Effector memory CD8-positive, alpha-beta T cell (primary cell): ENCODE data around the gene TNFSF10.
"Not testable (repeated sequence)": the region's sequence is repeated elsewhere in the genome, so short reads cannot be mapped to it uniquely, and the experiment has no call there.

Experiments used
- ATAC-seq: fragments of 150-1000 bp; cut with Tn5 transposase; replicated peaks from 2 replicates; pipeline ENCODE4 v1.10.0; 2021; ENCODE audit warnings: mild to moderate bottlenecking, moderate library complexity
- DNase-seq, 3 experiments: peaks; one replicate each; pipeline ENCODE4 v3.0.0; 2021
- H3K27ac Mint-ChIP-seq, 2 donors: one replicate each; pipeline ENCODE4 v1.8.0; 2022; ENCODE audit warnings: mild to moderate bottlenecking in 2 of 2, mixed read lengths in 2 of 2, moderate library complexity in 2 of 2
- H3K27me3 Mint-ChIP-seq, 2 donors: one replicate each; pipeline ENCODE4 v1.8.0; 2022; ENCODE audit warnings: mixed read lengths in 2 of 2
- H3K36me3 Mint-ChIP-seq: one replicate; pipeline ENCODE4 v1.8.0; 2022; ENCODE audit warnings: mild to moderate bottlenecking, moderate library complexity, mixed read lengths; ENCODE audit not compliant: insufficient read depth
- H3K4me1 Mint-ChIP-seq, 2 donors: one replicate each; pipeline ENCODE4 v1.8.0; 2022; ENCODE audit warnings: low read depth in 2 of 2, mixed read lengths in 2 of 2
- H3K4me3 Mint-ChIP-seq, 2 donors: one replicate each; pipeline ENCODE4 v1.8.0; 2022; ENCODE audit warnings: mild to moderate bottlenecking in 2 of 2, mixed read lengths in 2 of 2, moderate library complexity in 2 of 2
- H3K9me3 Mint-ChIP-seq, 2 donors: one replicate each; pipeline ENCODE4 v1.8.0; 2022; ENCODE audit warnings: mixed read lengths in 2 of 2

TNFSF10 gene

DNA sequence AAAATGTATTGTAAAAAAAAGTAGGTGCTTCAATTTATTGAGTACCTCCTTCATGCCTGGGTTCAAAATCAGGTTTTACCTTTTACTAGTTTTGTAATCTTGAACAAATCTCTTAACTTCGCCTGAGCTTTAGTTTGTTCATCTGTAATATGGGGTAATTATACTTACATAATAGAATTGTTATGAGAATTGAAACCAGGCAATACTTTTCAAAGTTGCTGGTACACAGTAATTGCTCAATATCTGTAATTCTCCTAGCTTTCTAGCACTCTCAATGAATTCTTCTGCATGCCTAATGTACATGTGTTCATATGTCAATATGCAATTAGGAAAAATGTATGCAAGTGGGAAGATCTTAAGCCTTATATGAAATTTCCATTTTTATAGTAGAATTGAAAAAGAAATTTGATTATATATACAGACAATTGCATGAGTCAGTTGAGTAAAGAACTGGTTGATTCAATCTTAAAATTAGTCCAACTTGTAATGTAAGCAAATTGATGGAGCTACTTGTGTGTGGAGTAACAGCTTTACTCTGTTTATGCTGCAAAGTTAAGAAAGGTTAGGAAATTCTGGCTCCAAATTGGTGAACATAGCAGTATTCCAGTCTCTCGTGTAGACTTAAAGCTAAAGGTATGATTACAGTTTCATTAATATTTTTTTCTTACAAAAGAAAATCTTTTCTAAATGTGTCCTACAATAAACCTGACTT, 4.1 kb downstream of the TNFSF10 start:
- no peaks in the 10 kb centered on the region for H3K9me3 Mint-ChIP-seq
- peak overlapping the region; percentile 49 to 94 for H3K27ac Mint-ChIP-seq
- peaks cover 59 to 74% of the 10 kb centered on the region in 2 donors for H3K4me1 Mint-ChIP-seq
- no peaks in the 10 kb centered on the region for H3K27me3 Mint-ChIP-seq
- ATAC-seq: no peak
- H3K36me3 Mint-ChIP-seq: peaks cover 24% of the 10 kb centered on the region
- H3K4me3 Mint-ChIP-seq: peak overlapping the region; percentile 88 to 90
- no peak for DNase-seq

DNA sequence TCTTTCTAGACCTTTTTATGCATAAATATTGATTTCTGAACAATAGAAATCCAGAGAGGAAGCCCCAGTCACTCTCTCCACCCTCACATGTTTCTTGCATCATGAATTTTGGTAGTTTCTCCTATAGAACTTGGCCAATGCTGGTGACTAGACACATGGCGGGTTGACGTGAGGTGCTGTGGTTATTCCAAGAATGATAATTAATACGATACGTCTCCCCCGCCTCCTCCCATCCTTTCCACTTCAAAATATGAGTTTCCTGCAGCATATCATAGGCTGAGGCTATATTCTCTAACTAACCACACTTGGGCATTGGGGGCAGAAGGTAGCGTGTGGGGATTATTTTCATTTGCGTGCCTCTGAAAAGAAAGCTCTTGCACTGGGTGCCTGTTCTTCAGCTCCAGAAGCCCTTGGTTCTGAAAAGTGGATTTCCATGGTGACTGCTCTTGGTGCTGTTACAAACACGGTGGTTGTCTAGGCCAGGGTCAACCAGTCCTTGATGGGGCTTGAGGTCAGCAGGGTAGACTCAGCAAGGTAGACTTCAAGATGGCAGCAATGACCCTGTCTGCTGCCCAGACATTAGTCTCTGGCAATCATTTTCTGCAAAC, 5.3 kb downstream of the TNFSF10 start:
- ATAC-seq (peak; percentile 6), DNase-seq (no peak)
- Mint-ChIP-seq H3K27me3 (no peaks in the 10 kb centered on the region), H3K27ac (peak overlapping the region; percentile 87 to 91), H3K9me3 (no peaks in the 10 kb centered on the region), H3K4me3 (peak overlapping the region; percentile 71 to 75), H3K4me1 (peaks cover 57 to 75% of the 10 kb centered on the region in 2 donors), H3K36me3 (peaks cover 34% of the 10 kb centered on the region)

DNA sequence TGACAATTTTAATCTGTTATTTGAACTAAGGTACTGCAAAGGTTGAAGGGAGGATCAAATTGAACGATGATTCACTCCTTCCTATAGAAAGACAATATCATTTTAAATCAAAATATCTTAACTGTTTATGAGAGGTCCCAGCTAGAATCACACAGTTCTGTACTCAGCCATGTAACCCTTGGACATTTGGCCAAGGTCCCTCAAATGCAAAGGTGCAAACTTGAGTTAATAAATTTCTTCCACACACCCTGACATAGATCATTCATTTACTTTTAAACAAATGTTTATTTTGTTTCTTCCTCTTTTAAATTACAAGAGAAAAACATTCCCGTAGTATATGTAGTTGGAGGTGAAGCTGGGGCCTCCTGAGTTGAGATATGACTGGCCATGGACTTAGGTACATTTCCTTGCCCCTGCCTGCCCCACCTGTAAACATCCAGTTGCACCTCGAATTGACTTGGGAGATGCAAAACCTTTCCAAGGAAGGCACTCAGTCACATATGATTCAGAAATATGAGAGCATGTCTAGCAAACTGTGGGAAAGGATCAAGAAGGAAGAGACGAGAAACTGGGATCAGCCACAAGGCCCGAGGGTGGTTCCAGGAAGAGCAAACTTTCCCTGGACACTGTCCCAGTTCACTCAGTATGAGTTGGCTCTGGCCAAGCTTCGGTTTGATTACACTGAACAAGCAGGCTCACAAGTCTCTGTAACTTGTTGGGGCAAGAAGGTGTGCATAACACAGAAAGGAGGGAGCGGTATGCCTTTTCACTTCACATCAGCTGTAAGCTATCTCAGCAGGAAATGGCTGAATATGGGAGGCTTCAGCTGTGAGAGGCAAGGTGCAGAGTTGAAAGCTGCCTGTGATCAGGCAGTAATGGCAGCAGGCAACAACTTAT, 6.7 kb downstream of the TNFSF10 start:
- Mint-ChIP-seq H3K27me3 (no peaks in the 10 kb centered on the region), H3K9me3 (no peaks in the 10 kb centered on the region), H3K27ac (peak overlapping the region; percentile 87 to 91), H3K4me1 (peaks cover 64 to 84% of the 10 kb centered on the region in 2 donors), H3K36me3 (peaks cover 36% of the 10 kb centered on the region), H3K4me3 (peak overlapping the region; percentile 71 to 75)
- ATAC-seq: peak; percentile 22
- no peak for DNase-seq

DNA sequence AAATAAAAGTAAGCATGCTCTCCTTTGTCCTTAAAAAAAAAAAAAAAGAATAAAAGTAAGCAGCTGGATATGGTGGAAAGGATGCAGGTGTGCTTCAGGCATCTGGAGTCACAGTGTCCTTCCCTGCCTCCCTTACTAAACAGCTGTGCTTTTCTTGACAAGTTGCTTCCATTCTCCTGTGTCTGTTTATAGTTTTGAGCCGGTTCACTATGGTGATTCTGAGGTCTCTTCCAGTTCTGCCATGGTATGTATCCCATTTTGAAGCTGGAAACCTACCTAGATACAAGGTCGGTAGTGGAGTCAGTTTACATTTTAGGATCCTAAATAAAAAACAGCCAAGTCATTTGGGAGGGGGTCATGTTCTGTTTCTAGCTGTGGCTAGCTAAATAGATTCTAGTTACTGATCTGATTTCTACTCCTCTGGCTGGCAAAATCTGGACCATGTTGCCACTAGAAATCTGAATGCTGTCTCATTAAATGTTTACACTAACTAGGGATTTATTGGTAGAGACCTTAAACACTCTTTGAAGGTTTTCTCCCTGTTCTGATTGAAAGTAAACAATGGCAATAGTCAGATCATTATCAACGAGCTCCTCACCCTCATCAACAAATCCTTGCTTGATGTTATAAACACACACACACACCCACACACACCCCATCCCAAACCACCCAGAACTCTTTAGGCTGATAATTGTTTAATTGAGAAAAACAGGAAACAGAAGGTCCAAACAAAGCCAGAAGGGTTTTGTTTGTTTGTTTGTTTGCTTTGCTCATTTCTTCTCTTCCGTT, 7.9 kb downstream of the TNFSF10 start:
- Mint-ChIP-seq H3K36me3 (peaks cover 44% of the 10 kb centered on the region), H3K4me1 (peaks cover 59 to 78% of the 10 kb centered on the region in 2 donors), H3K27me3 (no peaks in the 10 kb centered on the region), H3K9me3 (no peaks in the 10 kb centered on the region), H3K4me3 (peak overlapping the region; percentile 15 to 75), H3K27ac (peak overlapping the region; percentile 87 to 91)
- no peak for ATAC-seq
- DNase-seq: no peak

DNA sequence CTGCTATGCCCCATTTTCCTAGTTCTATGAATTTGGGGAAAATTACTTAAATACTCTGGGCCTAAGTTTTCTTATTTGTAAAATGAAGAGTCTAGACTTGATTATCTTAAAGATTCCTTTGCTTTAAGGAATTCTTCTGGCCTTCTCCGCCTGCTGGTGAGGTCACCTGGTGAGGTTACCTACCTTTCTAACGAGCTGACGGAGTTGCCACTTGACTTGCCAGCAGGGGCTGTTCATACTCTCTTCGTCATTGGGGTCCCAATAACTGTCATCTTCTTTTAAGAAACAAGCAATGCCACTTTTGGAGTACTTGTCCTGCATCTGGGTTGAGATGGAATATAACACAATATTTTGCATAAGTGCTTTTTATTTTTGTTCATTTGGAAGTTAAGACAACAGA, 8.6 kb downstream of the TNFSF10 start:
- ATAC-seq (no peak), DNase-seq (no peak)
- H3K36me3 Mint-ChIP-seq: peaks cover 50% of the 10 kb centered on the region
- no peaks in the 10 kb centered on the region for H3K27me3 Mint-ChIP-seq
- H3K4me3 Mint-ChIP-seq: peak overlapping the region in 1 of 2 donors; percentile 47
- peaks cover 56 to 71% of the 10 kb centered on the region in 2 donors for H3K4me1 Mint-ChIP-seq
- peak overlapping the region; percentile 87 to 91 for H3K27ac Mint-ChIP-seq
- H3K9me3 Mint-ChIP-seq: no peaks in the 10 kb centered on the region

DNA sequence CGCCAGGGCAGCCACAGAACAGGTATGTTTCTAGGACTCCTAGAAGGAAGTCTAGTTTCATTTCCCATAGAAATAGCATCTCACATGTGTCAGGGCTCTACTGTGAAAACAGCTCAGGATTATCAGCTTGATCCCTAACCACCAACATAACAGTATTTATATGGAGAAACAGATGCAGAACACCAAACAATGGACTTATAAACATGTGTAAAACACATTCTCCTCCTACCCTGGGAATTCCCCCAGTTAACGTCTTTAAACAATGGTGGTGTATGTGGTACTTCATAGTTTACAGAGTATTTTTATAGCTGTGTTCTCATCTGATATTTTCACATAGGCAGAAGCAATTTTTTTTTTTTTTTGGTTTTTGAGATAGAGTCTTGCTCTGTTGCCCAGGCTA, 9.7 kb downstream of the TNFSF10 start:
- H3K36me3 Mint-ChIP-seq: peaks cover 62% of the 10 kb centered on the region

DNA sequence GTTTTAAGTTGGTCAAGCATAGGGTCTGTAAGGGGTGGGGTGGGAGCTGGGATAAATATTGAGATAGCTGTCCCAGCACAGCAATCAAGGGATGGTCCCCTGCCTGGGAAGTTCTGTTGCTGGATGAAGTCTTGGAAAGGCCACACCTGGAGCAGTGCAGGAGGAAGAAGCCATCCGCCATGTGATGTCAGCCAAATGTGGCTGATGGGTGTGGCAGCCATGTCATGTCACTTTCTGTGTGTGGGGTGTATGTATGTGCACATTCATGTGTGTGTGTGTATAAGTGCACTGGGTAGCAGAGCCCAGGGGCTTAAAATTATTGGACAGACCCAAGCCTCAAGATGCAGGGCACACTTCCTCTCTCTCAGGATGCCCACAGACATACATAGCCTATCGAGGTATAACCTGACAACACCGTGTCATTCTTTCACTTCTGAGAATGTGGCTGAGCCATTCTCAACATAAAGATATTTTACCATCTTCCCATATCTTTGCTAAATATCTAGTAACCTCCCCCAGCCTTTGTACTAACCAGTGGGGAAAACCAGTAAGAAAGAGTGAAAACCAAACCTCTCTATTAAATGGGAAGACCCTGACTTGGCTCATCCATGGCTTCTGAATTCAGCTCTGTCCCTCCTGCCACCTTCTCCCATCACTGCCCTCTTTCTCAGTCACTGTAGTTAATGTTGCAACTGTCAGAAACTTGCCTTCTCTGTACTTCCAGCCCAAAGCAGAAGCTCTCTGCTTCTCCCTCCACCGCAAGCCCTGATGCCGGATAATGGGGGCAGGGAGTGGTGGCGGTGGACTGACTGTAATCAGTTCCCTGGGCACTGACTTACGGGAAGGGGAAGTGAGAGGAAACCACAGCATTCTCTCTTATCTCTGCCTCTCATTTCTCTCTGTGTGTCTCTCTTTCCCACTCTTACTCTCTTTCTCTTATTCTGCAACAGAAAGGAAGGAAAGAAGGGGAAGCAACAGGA, 11.2 kb downstream of the TNFSF10 start:
- Mint-ChIP-seq H3K27ac (peak overlapping the region; percentile 85 to 91), H3K9me3 (no peaks in the 10 kb centered on the region), H3K27me3 (no peaks in the 10 kb centered on the region), H3K4me3 (peak overlapping the region; percentile 67 to 77), H3K4me1 (peaks cover 42 to 54% of the 10 kb centered on the region in 2 donors), H3K36me3 (peaks cover 72% of the 10 kb centered on the region)
- peak in 2 of 3 experiments; percentile 22 to 23 for DNase-seq
- ATAC-seq: peak; percentile 74

More for the DNA sequence above, 9.7 kb downstream of the TNFSF10 start:
- Mint-ChIP-seq H3K27ac (peak overlapping the region; percentile 85 to 91), H3K4me1 (peaks cover 52 to 65% of the 10 kb centered on the region in 2 donors), H3K4me3 (peak overlapping the region; percentile 58 to 68), H3K9me3 (no peaks in the 10 kb centered on the region), H3K27me3 (no peaks in the 10 kb centered on the region)
- DNase-seq (no peak), ATAC-seq (peak; percentile 61)

DNA sequence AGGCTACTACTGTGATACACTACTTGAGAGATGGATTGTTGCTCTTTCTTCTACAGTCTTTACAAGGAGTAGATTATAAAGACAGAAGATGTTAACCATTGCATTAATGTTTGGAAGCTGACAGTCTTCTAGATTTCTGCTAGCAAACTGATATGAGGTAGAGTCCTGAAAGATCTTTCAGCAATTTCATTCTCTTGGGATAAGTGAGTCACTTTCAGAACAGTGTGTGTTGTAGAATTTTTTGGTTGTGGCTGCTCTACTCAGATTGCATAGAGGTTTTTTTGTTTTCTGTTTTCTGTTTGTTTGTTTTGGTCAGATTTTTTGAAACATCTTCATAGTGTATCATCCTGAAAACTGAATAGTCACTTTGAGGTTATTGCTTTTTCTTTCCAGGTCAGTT, 17.1 kb downstream of the TNFSF10 start:
- Mint-ChIP-seq H3K4me1 (peaks cover 4% of the 10 kb centered on the region in 2 donors), H3K36me3 (peaks cover 62% of the 10 kb centered on the region), H3K27me3 (no peaks in the 10 kb centered on the region), H3K27ac (peak overlapping the region; percentile 20 to 38), H3K9me3 (no peaks in the 10 kb centered on the region), H3K4me3 (no peak overlapping the region)
- DNase-seq: no peak
- no peak for ATAC-seq

DNA sequence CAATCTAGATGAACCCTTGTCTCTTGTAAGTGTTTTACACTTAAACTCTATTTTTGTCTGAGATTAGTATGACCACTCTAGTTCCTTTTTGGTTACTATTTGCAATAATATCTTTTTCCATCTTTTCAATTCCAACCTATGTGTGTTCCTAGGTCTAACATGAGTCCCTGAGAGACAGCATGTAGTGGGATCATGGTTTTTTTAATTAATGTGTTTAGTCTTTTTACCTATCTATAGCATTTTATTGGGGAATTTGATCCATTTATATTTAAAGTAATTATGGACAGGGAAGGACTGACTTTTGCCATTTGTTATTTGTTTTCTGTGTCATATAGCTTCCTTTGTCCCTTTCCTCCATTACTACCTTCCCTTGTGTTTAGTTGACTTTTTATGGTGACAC, 21.7 kb downstream of the TNFSF10 start:
- Mint-ChIP-seq H3K27me3 (no peaks in the 10 kb centered on the region), H3K9me3 (no peaks in the 10 kb centered on the region), H3K36me3 (peaks cover 17% of the 10 kb centered on the region), H3K4me3 (no peak overlapping the region), H3K4me1 (no peaks in the 10 kb centered on the region), H3K27ac (no peak overlapping the region)
- DNase-seq (no peak), ATAC-seq (no peak)

DNA sequence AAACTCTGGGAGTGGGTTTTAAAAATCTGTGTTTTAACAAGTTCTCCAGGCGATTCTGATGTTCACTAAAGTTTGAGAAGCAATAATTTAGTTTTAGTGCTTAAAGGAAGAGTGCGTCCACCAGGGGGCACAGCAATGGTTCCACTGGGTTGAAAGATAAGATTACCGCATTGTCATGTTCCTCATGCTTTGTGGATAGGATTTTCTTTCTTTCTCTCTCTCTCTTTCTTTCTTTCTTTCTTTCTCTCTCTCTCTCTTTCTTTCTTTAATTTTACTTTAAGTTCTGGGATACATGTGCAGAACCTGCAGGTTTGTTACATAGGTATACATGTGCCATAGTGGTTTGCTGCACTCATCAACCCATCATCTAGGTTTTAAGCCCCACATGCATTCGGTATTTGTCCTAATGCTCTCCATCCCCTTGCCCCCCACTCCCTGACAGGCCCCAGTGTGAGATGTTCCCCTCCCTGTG, 33.0 kb downstream of the TNFSF10 start:
- peak; percentile 83 for ATAC-seq
- Mint-ChIP-seq H3K27me3 (peaks cover 4 to 11% of the 10 kb centered on the region in 2 donors), H3K27ac (peak overlapping the region in 1 of 2 donors; percentile 47)
- H3K4me1 Mint-ChIP-seq, H3K36me3 Mint-ChIP-seq, H3K4me3 Mint-ChIP-seq, H3K9me3 Mint-ChIP-seq: not testable (repeated sequence)
- DNase-seq: peak; percentile 69 to 75 (median 73)

DNA sequence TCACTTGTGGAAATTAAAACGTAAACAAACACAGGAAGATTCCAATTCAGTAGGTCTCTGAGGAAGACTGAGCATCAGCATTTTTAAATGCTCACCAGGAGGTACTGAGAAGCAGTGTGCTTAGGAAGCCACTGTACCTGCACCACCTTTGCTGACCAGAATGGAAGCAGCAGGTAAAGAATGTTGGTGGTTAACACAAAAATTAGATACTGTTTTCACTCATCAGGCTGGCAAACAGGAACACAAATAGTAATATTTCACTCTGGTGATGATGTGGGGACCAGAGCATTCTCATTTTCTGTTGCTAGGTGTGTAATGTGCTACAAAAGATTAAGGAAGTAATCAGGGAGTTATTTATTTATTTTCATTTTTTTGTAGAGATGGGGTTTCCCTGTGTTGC, 45.1 kb downstream of the TNFSF10 start:
- Mint-ChIP-seq H3K4me3 (no peak overlapping the region), H3K4me1 (peaks cover 14 to 22% of the 10 kb centered on the region in 2 donors), H3K9me3 (no peaks in the 10 kb centered on the region), H3K27me3 (no peaks in the 10 kb centered on the region), H3K36me3 (peaks cover 5% of the 10 kb centered on the region), H3K27ac (peak overlapping the region in 1 of 2 donors; percentile 98)
- ATAC-seq (no peak), DNase-seq (no peak)

DNA sequence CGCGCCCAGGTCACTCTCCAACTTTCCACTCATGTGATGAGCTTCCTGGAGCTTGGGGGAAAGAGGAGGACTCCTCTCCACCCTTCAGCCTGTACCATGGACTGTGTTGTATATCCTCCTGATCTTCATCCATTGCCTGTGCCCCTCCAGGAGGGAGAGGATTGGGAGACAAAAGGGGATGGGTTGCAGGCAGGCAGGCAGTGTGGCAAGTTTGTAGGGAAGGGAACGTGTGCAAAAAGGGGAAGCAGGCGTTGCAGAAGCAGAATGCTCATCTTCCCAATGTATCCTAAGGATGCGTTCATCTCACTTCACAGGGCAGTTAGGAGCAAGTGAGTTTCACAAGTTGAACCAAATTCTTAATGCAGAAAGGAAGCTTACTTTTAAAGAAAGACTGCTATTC, 46.9 kb downstream of the TNFSF10 start:
- DNase-seq (no peak), ATAC-seq (no peak)
- peak overlapping the region; percentile 30 to 98 for H3K27ac Mint-ChIP-seq
- H3K4me1 Mint-ChIP-seq: peaks cover 14 to 22% of the 10 kb centered on the region in 2 donors
- H3K27me3 Mint-ChIP-seq: peaks cover 0 to 5% of the 10 kb centered on the region in 2 donors
- peak overlapping the region; percentile 95 to 99 for H3K4me3 Mint-ChIP-seq
- H3K36me3 Mint-ChIP-seq: peaks cover 5% of the 10 kb centered on the region
- no peaks in the 10 kb centered on the region for H3K9me3 Mint-ChIP-seq
